Fibroblast of mammary gland (primary cell): Measurements from ENCODE around the gene HOXC5.

Experiments used
- DNase-seq: peaks from one replicate; pipeline ENCODE4 v3.0.0-alpha.2; 2010; ENCODE audit warnings: low read depth
- H3K4me3 ChIP-seq: 2 replicates; pipeline ENCODE4 v1.5.1; 2011; ENCODE audit warnings: low read depth, mild to moderate bottlenecking, low read length, moderate library complexity; ENCODE audit not compliant: control insufficient read depth
- CTCF ChIP-seq: conservative IDR thresholded peaks from 2 replicates; pipeline ENCODE4 v1.5.1; 2011; ENCODE audit warnings: low read depth, low read length, inconsistent platforms; ENCODE audit not compliant: control insufficient read depth, insufficient read depth

The HOXC5 gene

GRCh38 chr12:54009171-54010052 lies 23.4 kb upstream of the HOXC5 start:
- TF ChIP-seq CTCF, result no peak
- DNase-seq, result no peak
- peak overlapping the region; percentile 88 for H3K4me3 ChIP-seq

- no peak for DNase-seq
- peak overlapping the region; percentile 88 for H3K4me3 ChIP-seq
These were observed 22.5 kb upstream of the HOXC5 start for GRCh38 chr12:54010053-54010971.

GRCh38 chr12:54010972-54011664 lies 21.7 kb upstream of the HOXC5 start:
- DNase-seq, result no peak
- TF ChIP-seq CTCF, result no peak
- H3K4me3 ChIP-seq, result peak overlapping the region; percentile 88

More at GRCh38 chr12:54010053-54010971, 22.5 kb upstream of the HOXC5 start:
- TF ChIP-seq CTCF, result no peak

- peak overlapping the region; percentile 88 for H3K4me3 ChIP-seq
- no peak for DNase-seq
- no peak for TF ChIP-seq CTCF
These were observed 21.0 kb upstream of the HOXC5 start for GRCh38 chr12:54011665-54012532.

GRCh38 chr12:54012631-54013409 lies 20.0 kb upstream of the HOXC5 start:
- TF ChIP-seq CTCF, result peak; percentile 2
- H3K4me3 ChIP-seq, result peak overlapping the region; percentile 21
- DNase-seq, result peak; percentile 51
